ENCODE results near the gene PLPPR2. TPM values are rescaled to one million over a fixed set of nuclear protein-coding genes. Genes with fewer than 3 reads are reported as not detected.

The PLPPR2 gene
- 17.8 and 21.7 TPM in 2 replicates for total RNA-seq

GRCh38 chr19:11355160-11356073 lies at the start of gene PLPPR2:
TSS of gene PLPPR2 (plus strand) at chr19:11355432. CDS start at chr19:11357674, 2,242 bp downstream.

DNA sequence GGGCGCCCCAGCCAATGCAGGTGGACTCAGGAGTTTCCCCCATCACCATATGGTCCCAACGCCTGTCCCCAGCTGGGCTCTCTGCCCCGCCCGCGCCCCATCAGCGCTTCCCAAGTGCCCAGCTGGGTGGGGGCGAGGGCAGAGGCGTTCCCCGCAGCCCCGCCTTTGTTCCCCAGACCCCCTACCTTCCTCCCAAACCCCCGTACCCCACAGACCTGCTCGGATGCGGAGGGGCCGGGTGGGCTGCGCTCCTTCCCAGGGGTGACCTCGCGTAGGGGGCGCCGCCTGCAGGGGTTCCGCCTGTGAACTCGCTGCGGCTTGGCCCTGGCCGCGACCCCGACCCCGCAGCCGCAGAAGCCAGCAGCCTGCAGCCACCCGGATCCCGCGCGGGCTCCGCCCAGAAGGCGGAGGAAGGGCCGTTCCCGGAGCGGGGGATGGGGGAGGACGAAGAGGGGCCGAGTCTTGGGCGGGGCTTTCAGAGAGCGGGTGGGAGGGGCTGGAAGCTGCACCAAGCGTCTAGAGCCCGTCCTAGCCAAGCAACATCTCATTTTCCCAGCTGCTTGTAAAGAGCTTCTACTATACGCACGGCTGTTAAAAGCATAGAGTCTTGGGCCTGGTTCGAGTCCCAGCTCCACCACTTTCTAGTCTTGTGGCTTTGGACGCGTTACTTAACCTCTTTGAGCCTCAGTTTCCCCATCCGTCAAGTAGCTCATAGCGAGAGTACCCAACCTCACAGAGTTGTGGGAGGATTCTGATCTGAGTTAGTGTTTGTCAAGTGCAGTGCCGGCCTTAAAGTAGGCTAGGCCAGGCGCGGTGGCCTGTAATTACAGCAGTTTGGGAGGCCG lies 15.8 kb upstream of the PLPPR2 start, which contains the start of gene RAB3D:
Gene RAB3D (minus strand): TSS at position 404 of the 845 bp plus-strand sequence. CDS start 2,258 bp downstream, outside the sequence.

DNA sequence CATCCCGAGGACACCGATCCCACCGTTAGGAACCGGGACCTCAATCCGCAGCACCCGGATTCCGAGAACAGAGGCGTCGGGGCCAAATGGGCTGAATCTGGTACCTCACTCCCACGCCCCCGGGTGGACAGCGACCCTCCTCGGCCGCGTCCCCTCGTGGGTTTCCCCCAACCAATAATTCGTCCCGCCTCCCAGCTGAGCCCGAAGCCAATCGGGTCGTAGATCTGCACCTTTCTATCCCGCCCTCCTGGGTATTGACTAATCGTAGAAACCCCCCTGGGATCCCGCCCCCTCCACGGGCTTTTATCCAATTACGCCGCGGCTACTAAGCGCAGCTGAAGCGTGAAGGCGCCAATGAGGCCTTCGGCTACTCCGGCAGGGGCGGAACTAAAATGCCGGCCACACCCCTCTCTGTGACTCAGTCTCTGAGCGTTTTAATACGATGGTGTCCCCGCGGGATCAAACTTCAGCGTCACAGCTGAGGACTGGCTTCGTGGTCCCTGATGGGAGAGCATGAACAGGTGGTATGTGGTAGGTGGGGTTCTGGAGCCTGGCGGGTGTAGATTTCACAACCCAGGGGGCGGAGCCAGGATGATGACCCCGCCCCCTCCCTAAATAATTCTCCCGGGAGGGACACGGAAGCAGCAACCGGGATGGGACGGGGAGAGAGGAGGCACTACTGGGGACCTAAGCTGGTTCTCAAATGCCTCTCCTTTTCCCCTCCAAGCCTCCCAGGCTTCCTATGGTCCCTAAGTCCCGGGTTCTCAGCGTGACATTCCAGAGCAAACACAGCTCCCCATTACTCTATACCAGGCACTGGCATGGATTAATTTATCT lies 8.9 kb upstream of the PLPPR2 start, which contains the start of the genes CCDC159 and TMEM205:
Gene CCDC159 (plus strand): TSS at position 416 of the 837 bp plus-strand sequence. CDS start 88 bp downstream, at position 504.
Gene TMEM205 (minus strand): TSS at position 165 of the 837 bp plus-strand sequence. CDS start 649 bp downstream, outside the sequence.

DNA sequence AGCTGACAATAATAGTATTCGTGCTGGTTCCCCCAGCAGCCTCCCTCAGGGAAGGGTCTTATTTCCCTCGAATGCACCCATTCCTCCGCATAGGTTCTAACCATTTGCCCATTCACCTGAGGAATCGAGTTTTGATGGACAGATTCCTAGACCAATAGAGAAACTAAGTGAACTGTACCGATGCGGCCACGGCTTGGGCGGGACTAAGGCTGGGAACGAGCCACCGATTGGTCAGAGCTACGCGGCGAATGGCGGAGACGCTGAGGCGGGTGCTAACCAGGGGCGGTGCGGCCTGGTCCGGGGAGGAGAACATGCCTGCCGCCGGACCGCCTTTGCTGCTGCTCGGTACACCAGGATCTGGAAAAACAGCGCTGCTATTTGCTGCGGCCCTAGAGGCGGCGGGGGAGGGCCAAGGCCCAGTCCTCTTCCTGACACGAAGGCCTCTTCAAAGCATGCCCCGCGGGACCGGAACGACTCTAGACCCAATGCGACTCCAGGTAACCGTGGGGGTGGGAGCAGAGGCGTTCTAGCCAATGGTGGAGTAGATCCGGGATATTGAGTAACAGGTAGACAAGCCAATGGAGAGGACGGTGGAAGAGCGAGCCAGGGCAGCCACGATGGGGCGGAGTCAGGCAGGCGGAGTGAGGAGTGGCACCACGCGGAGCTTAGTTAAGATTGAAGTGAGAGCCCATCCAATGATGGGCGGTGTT lies 19.4 kb downstream of the PLPPR2 start, which contains the start of gene SWSAP1:
Gene SWSAP1 (plus strand): TSS at position 234 of the 710 bp plus-strand sequence. CDS start 15 bp downstream, at position 249.

Small RNAs within 50 kb of the gene (small RNA-seq; reads per million reads assigned to genes)
- not detected for gene RF00019 (ENCODE audit: low replicate concordance)

Other genes starting within 250 kb of the PLPPR2 start
- 2.8 and 110 TPM in 2 replicates for gene SPC24, start 199.7 kb upstream of the PLPPR2 start, total RNA-seq
- gene KANK2, start 157.9 kb upstream of the PLPPR2 start, total RNA-seq, result 331 and 441 TPM in 2 replicates
- gene ANGPTL8, start 115.8 kb upstream of the PLPPR2 start, total RNA-seq, result not detected in 2 replicates
- gene DOCK6, start 92.9 kb upstream of the PLPPR2 start, total RNA-seq, result 14.0 and 30.8 TPM in 2 replicates
- not detected in 2 replicates for gene TSPAN16, start 59.3 kb upstream of the PLPPR2 start, total RNA-seq
- 8.6 and 26.9 TPM in 2 replicates for gene RAB3D, start 15.8 kb upstream of the PLPPR2 start, total RNA-seq
- 54.3 and 189 TPM in 2 replicates for gene TMEM205, start 9.2 kb upstream of the PLPPR2 start, total RNA-seq
- gene CCDC159, start 8.9 kb upstream of the PLPPR2 start, total RNA-seq, result 4.7 and 12.5 TPM in 2 replicates
- 0.72 and 1.1 TPM in 2 replicates for gene SWSAP1, start 19.2 kb downstream of the PLPPR2 start, total RNA-seq
- 5.9 and 19.5 TPM in 2 replicates for gene EPOR, start 28.9 kb downstream of the PLPPR2 start, total RNA-seq
- 1.4 and 2.4 TPM in 2 replicates for gene RGL3, start 63.9 kb downstream of the PLPPR2 start, total RNA-seq
- gene ODAD3, start 79.7 kb downstream of the PLPPR2 start, total RNA-seq, result 0.14 TPM in 1 of 2 replicates, not detected in the other
- 163 and 165 TPM in 2 replicates for gene PRKCSH, start 80.2 kb downstream of the PLPPR2 start, total RNA-seq
- gene ELAVL3, start 125.6 kb downstream of the PLPPR2 start, total RNA-seq, result under 0.01 TPM in 1 of 2 replicates, not detected in the other
- gene ZNF653, start 150.4 kb downstream of the PLPPR2 start, total RNA-seq, result 6.6 and 7.0 TPM in 2 replicates
- 30.4 and 38.1 TPM in 2 replicates for gene ECSIT, start 173.7 kb downstream of the PLPPR2 start, total RNA-seq
- gene CNN1, start 183.4 kb downstream of the PLPPR2 start, total RNA-seq, result 13.8 and 26.8 TPM in 2 replicates
- 56.1 and 56.7 TPM in 2 replicates for gene ELOF1, start 203.8 kb downstream of the PLPPR2 start, total RNA-seq
- 10.3 and 12.7 TPM in 2 replicates for gene ACP5, start 222.2 kb downstream of the PLPPR2 start, total RNA-seq
- gene ZNF627, start 242.1 kb downstream of the PLPPR2 start, total RNA-seq, result 14.7 and 15.2 TPM in 2 replicates